Natural killer cell treated with Interleukin-12 subunit alpha and Interleukin-12 subunit beta and Interleukin-15 and Interleukin-18, amount 100 ng/mL, for 72 hours (primary cell): ENCODE data around the gene MGST2. TPM values are rescaled to one million over a fixed set of nuclear protein-coding genes. Genes with fewer than 3 reads are reported as not detected.

Experiments
- ATAC-seq, 2 donors: fragments of 150-1000 bp; cut with Tn5 transposase in 1 of 2; sonication (Bioruptor Pico), chemical (Tn5 transposase) in 1 of 2; 2 replicates each; pipeline ENCODE4 v1.10.0; 2021
- DNase-seq: peaks from one replicate; pipeline ENCODE4 v3.0.0; 2022; ENCODE audit warnings: low spot score
- H3K27ac Mint-ChIP-seq, 2 donors: 1 replicate in 1 of 2; 2 replicates in 1 of 2; pipeline ENCODE4 v1.8.0; 2022; ENCODE audit warnings: mixed read lengths in 2 of 2, mild to moderate bottlenecking in 1 of 2, moderate library complexity in 1 of 2
- H3K27me3 Mint-ChIP-seq, 2 donors: 1 replicate in 1 of 2; 2 replicates in 1 of 2; pipeline ENCODE4 v1.8.0; 2022; ENCODE audit warnings: mixed read lengths in 2 of 2
- H3K36me3 Mint-ChIP-seq: one replicate; pipeline ENCODE4 v1.8.0; 2022; ENCODE audit warnings: mixed read lengths
- H3K4me1 Mint-ChIP-seq, 2 donors: 1 replicate in 1 of 2; 2 replicates in 1 of 2; pipeline ENCODE4 v1.8.0; 2022; ENCODE audit warnings: low read depth in 2 of 2, mixed read lengths in 2 of 2, mild to moderate bottlenecking in 1 of 2
- H3K4me3 Mint-ChIP-seq: one replicate; pipeline ENCODE4 v1.8.0; 2022; ENCODE audit warnings: mixed read lengths
- H3K9me3 Mint-ChIP-seq: 2 replicates; pipeline ENCODE4 v1.8.0; 2022; ENCODE audit warnings: mixed read lengths
- total RNA-seq, 2 donors: library from RNA; stranded (reverse); gene quantifications; one replicate each; pipeline ENCODE4 v1.2.3, GENCODE V29; 2022

Gene MGST2
- total RNA-seq, 2 donors from 2014 or later, result 8.2 to 19.0 TPM

DNA sequence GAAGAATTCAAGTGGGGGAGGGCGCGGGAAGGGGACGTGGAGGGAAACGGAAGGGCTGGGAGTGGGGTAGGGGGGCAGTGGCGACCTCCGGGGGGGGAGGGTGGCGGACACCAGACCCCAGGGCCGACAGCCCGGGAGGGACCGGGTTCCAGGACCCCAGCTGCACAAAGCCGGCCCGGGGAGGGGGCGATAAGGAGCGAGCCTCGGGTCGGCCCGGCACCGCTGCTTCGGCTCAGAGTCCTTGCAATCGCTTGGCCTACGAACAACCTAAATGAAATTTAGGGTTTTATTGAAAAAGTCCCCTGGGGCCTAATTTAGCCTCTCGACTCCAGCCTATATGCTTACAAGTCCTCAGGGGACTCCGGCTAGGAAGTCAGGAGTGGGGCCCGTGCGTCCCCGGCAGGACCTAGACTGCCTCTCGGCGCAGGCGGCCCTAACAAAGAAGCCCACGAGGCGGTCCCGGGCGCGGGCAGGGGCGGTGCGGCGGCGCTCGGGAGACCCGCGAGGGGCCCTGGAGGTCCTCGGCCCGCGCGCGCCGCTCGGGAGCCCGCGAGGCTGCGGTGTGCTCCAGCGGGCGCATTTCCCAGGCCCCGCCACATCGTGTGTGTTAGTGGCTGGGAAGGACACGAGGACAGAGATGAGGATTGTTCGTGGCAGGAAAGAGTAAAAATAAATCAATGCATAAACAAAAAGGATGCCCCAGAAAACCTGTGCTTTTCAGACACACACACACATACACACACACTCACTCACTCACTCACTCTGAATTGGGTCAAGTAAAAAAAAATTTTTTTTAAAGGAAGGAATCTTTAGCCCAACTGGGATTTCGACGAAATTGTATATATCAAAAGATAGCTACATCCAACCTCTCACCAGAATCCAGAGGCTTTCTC is 70.0 kb downstream of the MGST2 start:
- no peak for DNase-seq
- Mint-ChIP-seq H3K27me3 (peaks cover 21 to 37% of the 10 kb centered on the region in 2 donors), H3K4me3 (peak overlapping the region; percentile 72), H3K9me3 (no peaks in the 10 kb centered on the region), H3K27ac (no peak overlapping the region), H3K4me1 (peaks cover 8 to 9% of the 10 kb centered on the region in 2 donors), H3K36me3 (no peaks in the 10 kb centered on the region)
- ATAC-seq, result peak in 1 of 2 donors; percentile 23

- no peaks in the 10 kb centered on the region for H3K9me3 Mint-ChIP-seq
- DNase-seq (no peak), ATAC-seq (no peak)
- H3K4me3 Mint-ChIP-seq, result peak overlapping the region; percentile 42
- H3K4me1 Mint-ChIP-seq, result peaks cover 8 to 9% of the 10 kb centered on the region in 2 donors
- no peak overlapping the region for H3K27ac Mint-ChIP-seq
- H3K27me3 Mint-ChIP-seq, result peaks cover 21 to 37% of the 10 kb centered on the region in 2 donors
- no peaks in the 10 kb centered on the region for H3K36me3 Mint-ChIP-seq
Observed at GRCh38 chr4:139736274-139736660, 70.6 kb downstream of the MGST2 start.

DNA sequence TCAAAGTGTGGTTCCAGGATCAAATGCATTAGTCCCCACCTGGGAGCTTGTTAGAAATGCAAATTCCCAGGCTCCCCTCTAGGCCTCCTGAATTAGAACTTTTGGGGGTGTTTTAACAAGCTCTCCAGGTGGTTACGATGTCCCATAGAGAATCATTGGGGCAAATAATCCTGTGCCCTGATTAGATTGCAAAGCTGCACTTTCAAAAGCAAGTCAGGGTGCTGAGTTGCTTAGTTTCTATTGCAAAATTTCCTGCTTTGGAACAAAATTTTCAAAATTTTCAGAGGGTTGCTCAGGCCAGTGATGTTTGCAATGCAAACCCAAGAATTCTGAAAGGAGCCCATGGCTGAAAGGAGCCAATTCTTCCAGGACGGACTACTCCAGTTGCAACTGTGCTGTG is 71.0 kb downstream of the MGST2 start:
- peaks cover 8 to 9% of the 10 kb centered on the region in 2 donors for H3K4me1 Mint-ChIP-seq
- ATAC-seq (no peak), DNase-seq (no peak)
- H3K9me3 Mint-ChIP-seq, result no peaks in the 10 kb centered on the region
- no peaks in the 10 kb centered on the region for H3K36me3 Mint-ChIP-seq
- H3K27me3 Mint-ChIP-seq, result peaks cover 19 to 37% of the 10 kb centered on the region in 2 donors
- no peak overlapping the region for H3K27ac Mint-ChIP-seq
- no peak overlapping the region for H3K4me3 Mint-ChIP-seq

DNA sequence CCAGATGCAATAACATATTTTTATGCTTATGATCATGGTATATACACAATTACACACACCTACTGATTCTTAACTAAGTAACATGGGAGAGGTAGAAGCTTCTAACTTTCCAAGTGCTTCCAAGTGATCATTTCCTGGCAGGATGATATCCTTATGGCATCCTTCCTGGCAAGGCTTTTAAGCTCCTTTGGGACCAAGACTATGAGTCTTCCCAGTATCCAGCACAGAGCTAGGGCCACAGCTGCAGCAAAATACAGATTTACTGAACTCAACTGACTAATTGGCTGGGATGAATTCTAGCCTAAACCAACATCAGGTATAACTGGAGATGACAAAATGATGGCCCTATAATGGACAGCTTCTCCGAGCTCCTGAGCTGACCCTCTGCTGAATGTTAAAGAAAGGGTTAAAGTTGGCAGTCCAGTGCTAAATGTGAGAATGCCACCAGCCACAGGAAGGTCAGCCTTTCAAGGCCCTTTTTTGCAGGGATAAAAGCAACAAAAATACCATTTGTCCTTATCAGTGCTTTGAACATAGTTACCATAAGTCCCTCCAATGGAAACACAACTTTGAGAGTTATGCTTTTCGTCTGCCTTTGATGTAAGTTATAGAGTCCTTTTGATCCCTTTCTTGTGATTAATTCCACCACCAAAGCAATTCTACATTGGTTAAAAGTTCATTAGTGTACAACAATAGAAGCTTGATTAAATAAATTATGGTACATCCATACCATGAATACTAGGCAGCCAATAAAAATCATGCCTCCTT is 73.4 kb downstream of the MGST2 start:
- peaks cover 6 to 9% of the 10 kb centered on the region in 2 donors for H3K4me1 Mint-ChIP-seq
- peaks cover 14 to 18% of the 10 kb centered on the region in 2 donors for H3K27me3 Mint-ChIP-seq
- H3K27ac Mint-ChIP-seq, result no peak overlapping the region
- DNase-seq (no peak), ATAC-seq (no peak)
- no peaks in the 10 kb centered on the region for H3K9me3 Mint-ChIP-seq
- no peaks in the 10 kb centered on the region for H3K36me3 Mint-ChIP-seq
- H3K4me3 Mint-ChIP-seq, result no peak overlapping the region

DNA sequence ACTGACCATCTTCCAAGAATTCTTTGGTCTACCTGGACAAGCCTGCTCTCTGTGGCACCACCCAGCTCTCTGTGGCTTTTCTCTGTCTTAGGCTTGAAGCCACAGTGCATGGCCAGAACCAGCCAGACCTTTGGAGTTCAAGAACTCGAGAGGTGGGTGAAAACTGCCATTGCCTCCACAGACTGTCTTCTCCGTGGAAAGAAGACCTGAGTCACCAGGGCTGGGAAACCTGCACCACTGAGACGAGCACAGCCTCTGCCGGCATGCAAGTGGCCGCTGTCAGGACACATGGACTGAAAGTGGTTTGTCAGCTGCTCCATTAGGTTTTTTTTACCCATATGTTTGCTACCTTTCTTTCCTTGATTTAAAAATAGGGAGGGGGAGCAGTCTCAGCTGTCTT is 74.5 kb downstream of the MGST2 start:
- H3K27me3 Mint-ChIP-seq, result peaks cover 9 to 12% of the 10 kb centered on the region in 2 donors
- H3K4me1 Mint-ChIP-seq, result peaks cover 0 to 4% of the 10 kb centered on the region in 2 donors

DNA sequence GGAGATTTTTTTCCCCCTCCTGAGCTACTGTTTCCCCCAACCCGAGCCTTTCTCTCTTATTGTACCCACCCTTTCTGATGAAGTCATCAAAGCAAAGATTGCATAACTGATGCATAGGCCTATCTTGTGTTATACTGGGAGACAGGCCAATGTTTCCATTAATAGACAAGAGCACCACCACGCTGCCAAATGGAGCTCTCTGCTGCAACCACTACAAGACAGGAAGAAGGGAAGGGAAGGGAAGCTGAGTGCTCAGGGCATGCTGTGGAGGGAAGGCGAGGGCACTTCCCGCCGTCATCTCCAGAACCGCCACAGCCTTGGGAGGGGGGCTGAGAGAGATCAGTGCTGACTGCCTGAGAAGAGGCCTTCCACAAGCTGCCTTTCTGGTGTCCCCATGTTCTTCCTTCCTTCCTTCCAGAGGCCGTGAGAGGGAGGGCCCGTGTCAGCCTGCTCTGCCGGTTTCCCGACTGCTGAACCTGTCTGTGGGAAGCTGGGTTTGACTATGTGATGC is 75.0 kb downstream of the MGST2 start:
- DNase-seq (no peak), ATAC-seq (no peak)
- Mint-ChIP-seq H3K9me3 (no peaks in the 10 kb centered on the region), H3K4me1 (peaks cover 0 to 3% of the 10 kb centered on the region in 2 donors), H3K36me3 (no peaks in the 10 kb centered on the region), H3K4me3 (no peak overlapping the region), H3K27ac (no peak overlapping the region), H3K27me3 (peaks cover 9 to 12% of the 10 kb centered on the region in 2 donors)

More for the DNA sequence above, 74.5 kb downstream of the MGST2 start:
- no peaks in the 10 kb centered on the region for H3K36me3 Mint-ChIP-seq
- H3K9me3 Mint-ChIP-seq, result no peaks in the 10 kb centered on the region
- no peak overlapping the region for H3K27ac Mint-ChIP-seq
- DNase-seq (no peak), ATAC-seq (no peak)
- H3K4me3 Mint-ChIP-seq, result no peak overlapping the region

GRCh38 chr4:139743027-139743426 is 77.4 kb downstream of the MGST2 start:
- peaks cover 4 to 9% of the 10 kb centered on the region in 2 donors for H3K27me3 Mint-ChIP-seq
- H3K27ac Mint-ChIP-seq, result peak overlapping the region in 1 of 2 donors; percentile 13
- DNase-seq (no peak), ATAC-seq (no peak)
- H3K4me1 Mint-ChIP-seq, result peaks cover under 1 to 3% of the 10 kb centered on the region in 2 donors
- H3K9me3 Mint-ChIP-seq, result no peaks in the 10 kb centered on the region
- H3K4me3 Mint-ChIP-seq, result no peak overlapping the region
- no peaks in the 10 kb centered on the region for H3K36me3 Mint-ChIP-seq

DNA sequence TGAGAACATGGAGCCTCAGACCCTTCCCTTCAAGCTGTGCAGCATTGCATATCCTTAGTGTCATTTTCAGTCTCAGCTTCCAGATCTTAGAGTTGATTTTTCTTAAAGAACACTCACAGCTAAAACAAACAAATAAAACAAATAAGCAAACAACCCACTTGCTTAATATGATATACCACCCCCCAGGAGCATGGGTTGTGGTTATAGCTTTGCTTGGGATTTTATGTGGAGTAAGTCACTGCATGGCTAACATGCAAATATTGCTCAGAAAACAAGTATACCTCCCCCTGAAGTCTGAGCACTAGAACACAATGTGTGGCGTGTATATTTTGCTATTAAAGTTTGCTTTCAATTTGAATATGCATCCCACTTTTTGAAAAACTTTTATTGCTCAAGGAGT is 78.6 kb downstream of the MGST2 start:
- Mint-ChIP-seq H3K36me3 (no peaks in the 10 kb centered on the region), H3K27me3 (peaks cover 4 to 9% of the 10 kb centered on the region in 2 donors), H3K4me1 (peaks cover 3 to 5% of the 10 kb centered on the region in 2 donors), H3K4me3 (no peak overlapping the region), H3K9me3 (no peaks in the 10 kb centered on the region), H3K27ac (no peak overlapping the region)
- no peak for DNase-seq
- ATAC-seq, result peak in 1 of 2 donors; percentile 11

DNA sequence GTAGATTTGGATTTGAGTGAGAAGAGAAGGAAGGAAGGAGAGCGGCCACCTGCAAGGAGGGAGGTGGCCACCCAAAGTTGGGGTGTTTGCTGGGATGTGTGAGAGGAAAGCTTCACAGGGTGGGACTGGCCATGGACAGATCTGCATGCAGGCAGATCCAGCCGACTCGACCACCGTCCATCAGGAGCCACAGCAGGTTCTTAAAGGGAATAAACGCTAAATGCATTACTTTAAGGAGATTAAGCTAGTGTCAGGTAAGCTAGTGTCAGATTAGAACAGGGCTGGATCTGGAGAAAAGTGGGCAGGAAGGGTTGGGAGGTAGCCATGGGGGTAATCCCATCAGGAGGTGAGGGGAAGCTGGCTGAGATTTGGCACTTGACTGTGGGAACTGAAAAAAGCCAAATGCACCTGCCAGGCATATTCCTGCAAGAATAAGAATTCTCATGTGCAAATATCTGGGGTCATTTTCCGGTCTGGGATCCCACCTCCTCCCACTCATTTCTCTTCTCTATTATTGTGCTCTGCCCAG is 79.6 kb downstream of the MGST2 start:
- H3K4me1 Mint-ChIP-seq, result peaks cover 3 to 5% of the 10 kb centered on the region in 2 donors

DNA sequence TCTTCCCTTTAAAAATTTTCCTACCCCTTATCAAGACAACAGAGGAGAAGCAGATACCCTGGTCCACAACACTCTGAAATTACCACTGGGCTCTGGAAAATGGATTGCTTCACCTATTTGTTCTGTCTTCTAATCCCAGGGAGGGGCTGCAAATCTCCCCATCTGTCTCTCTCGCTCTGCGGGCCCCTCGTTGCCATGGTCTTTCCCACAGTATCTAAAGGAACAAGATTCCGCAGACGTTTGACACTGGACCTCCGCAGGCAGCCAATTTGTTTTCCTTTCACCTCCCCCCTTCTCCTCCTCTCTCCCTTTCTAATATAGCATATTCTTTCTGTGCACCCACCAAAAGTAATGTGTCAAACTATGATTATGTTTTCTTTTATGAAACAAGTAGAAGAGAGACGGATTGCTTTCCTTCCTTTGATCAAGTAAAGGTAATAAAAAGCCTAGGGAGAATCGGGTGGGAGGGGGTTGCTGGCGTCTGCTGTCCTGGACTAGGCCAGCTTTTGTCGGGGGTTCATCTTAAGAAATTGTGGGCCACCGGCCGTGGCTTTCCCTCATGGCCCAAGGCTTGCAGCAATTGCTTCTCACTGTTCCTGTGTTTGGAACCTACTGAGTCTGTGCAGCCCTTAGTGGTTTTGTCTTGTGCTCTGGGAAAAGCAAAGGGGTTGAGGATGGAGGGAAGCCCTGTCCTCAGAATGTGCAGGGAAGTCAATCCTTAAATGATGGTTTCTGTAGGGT is 81.0 kb downstream of the MGST2 start:
- Mint-ChIP-seq H3K36me3 (no peaks in the 10 kb centered on the region), H3K27me3 (peaks cover 4 to 9% of the 10 kb centered on the region in 2 donors), H3K27ac (no peak overlapping the region), H3K9me3 (no peaks in the 10 kb centered on the region), H3K4me3 (no peak overlapping the region), H3K4me1 (peaks cover 3 to 5% of the 10 kb centered on the region in 2 donors)
- DNase-seq (no peak), ATAC-seq (no peak)

More for the DNA sequence above, 79.6 kb downstream of the MGST2 start:
- H3K27me3 Mint-ChIP-seq, result peaks cover 4 to 9% of the 10 kb centered on the region in 2 donors
- H3K9me3 Mint-ChIP-seq, result no peaks in the 10 kb centered on the region
- ATAC-seq (no peak), DNase-seq (no peak)
- no peak overlapping the region for H3K4me3 Mint-ChIP-seq
- no peaks in the 10 kb centered on the region for H3K36me3 Mint-ChIP-seq
- no peak overlapping the region for H3K27ac Mint-ChIP-seq

DNA sequence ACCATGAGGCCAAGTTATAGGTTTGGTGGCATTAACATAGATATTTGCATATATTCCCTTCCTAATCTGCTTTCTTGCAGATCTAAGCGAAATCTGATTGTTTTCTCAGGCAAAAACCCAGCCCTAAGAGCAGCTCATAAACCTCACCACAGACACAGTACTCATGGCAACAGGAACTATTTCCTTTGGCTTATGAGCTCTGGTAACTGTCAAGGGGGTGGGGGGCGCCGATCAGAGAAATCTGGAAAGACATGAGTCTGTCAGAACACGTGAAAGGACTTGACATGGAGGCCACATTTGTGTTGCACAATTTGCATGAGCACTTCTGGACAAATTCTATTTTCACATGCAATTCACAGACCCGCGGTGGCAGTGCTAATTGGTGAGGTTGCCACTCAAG is 83.7 kb downstream of the MGST2 start:
- no peak for ATAC-seq

GRCh38 chr4:139749835-139750498 is 84.3 kb downstream of the MGST2 start:
- Mint-ChIP-seq H3K4me3 (no peak overlapping the region), H3K4me1 (peaks cover 1 to 5% of the 10 kb centered on the region in 2 donors), H3K9me3 (no peaks in the 10 kb centered on the region), H3K27me3 (peaks cover 1 to 13% of the 10 kb centered on the region in 2 donors), H3K27ac (no peak overlapping the region), H3K36me3 (no peaks in the 10 kb centered on the region)
- DNase-seq, result no peak
- ATAC-seq, result no peak

More for the DNA sequence above, 83.7 kb downstream of the MGST2 start:
- no peak for DNase-seq
- Mint-ChIP-seq H3K36me3 (no peaks in the 10 kb centered on the region), H3K9me3 (no peaks in the 10 kb centered on the region), H3K4me1 (peaks cover 3 to 5% of the 10 kb centered on the region in 2 donors), H3K27ac (no peak overlapping the region), H3K27me3 (peaks cover 4 to 9% of the 10 kb centered on the region in 2 donors), H3K4me3 (no peak overlapping the region)
